Measurements from ENCODE around the gene NOTCH4. TPM values are rescaled to one million over a fixed set of nuclear protein-coding genes. Genes with fewer than 3 reads are reported as not detected.

The NOTCH4 gene
- total and polyA plus RNA-seq, 7 donors = 1.2 to 23.0 (median 5.4) TPM

- 35 to 65% methylated on average over 18 of the region's 24 CpGs for WGBS, 2 donors
- Histone ChIP-seq H3K4me1 (peaks cover 0 to 59% (median 49%) of the 10 kb centered on the region in 4 donors), H3K27ac (peak within 1 kb of the TSS; percentile 88 to 93 (median 92)), H3K4me3 (peak within 1 kb of the TSS; percentile 61 to 80 (median 78)), H3K36me3 (peaks cover 0 to 34% (median 1%) of the 10 kb centered on the region in 4 donors), H3K27me3 (no peaks in the 10 kb centered on the region), H3K9me3 (no peaks in the 10 kb centered on the region)
- DNase-seq = no peak
- intact Hi-C loops (cut with DNase I) = loop anchor here (1.0 to 10.0 kb wide), 3 partner anchors 22 to 107 kb away; partner anchors contain the start of gene FKBPL
- TF ChIP-seq POLR2AphosphoS5 (IDR thresholded peaks at IDR 0.05) (peak in 1 of 4 donors; percentile 19), EP300 (IDR thresholded peaks at IDR 0.05) (no peak)
Measured at GRCh38 chr6:32151863-32152768, 71.8 kb downstream of the NOTCH4 start, which contains the start of gene PRRT1. Gene PRRT1 (minus strand): TSS chr6:32151939. CDS start chr6:32151827, 112 bp downstream.

GRCh38 chr6:32151181-32151862 lies 72.5 kb downstream of the NOTCH4 start:
- H3K36me3 ChIP-seq = peaks cover 0 to 26% (median 0%) of the 10 kb centered on the region in 4 donors
- no peak for TF ChIP-seq POLR2A (IDR thresholded peaks at IDR 0.05)
- TF ChIP-seq EP300 (IDR thresholded peaks at IDR 0.05) = no peak
- TF ChIP-seq POLR2AphosphoS5 (IDR thresholded peaks at IDR 0.05) = peak in 1 of 4 donors; percentile 51
- no peak for TF ChIP-seq CTCF (IDR thresholded peaks at IDR 0.05)
- H3K4me3 ChIP-seq = peak overlapping the region; percentile 61 to 80 (median 78)
- H3K27ac ChIP-seq = peak overlapping the region; percentile 88 to 93 (median 92)
- 54 to 69% methylated on average over 8 of the region's 8 CpGs for WGBS, 2 donors
- H3K9me3 ChIP-seq = no peaks in the 10 kb centered on the region
- intact Hi-C loops (cut with DNase I) = loop anchor here (5.0 to 10.0 kb wide), 2 partner anchors 46 to 107 kb away; no protein-coding TSS in a partner anchor
- H3K4me1 ChIP-seq = peaks cover 0 to 58% (median 49%) of the 10 kb centered on the region in 4 donors
- no peaks in the 10 kb centered on the region for H3K27me3 ChIP-seq
- no peak for DNase-seq

- WGBS, 2 donors = 51 to 78% methylated on average over 55 of the region's 55 CpGs
- Histone ChIP-seq H3K27me3 (no peaks in the 10 kb centered on the region), H3K36me3 (peaks cover 0 to 18% (median 0%) of the 10 kb centered on the region in 4 donors), H3K9me3 (no peaks in the 10 kb centered on the region), H3K4me1 (peaks cover 0 to 47% (median 40%) of the 10 kb centered on the region in 4 donors), H3K4me3 (peak overlapping the region; percentile 61 to 80 (median 78)), H3K27ac (peak overlapping the region in 3 of 4 donors; percentile 92 to 93 (median 93))
- intact Hi-C loops (cut with DNase I) = loop anchor here (5.0 to 10.0 kb wide), 2 partner anchors 47 to 105 kb away; no protein-coding TSS in a partner anchor
- no peak for DNase-seq
- TF ChIP-seq POLR2A (IDR thresholded peaks at IDR 0.05) (no peak), EP300 (IDR thresholded peaks at IDR 0.05) (no peak), CTCF (IDR thresholded peaks at IDR 0.05) (no peak), POLR2AphosphoS5 (IDR thresholded peaks at IDR 0.05) (no peak)
Measured at GRCh38 chr6:32149932-32150870, 73.7 kb downstream of the NOTCH4 start.

GRCh38 chr6:32149092-32149755 lies 74.6 kb downstream of the NOTCH4 start:
- no peak for DNase-seq
- WGBS, 2 donors = 54 to 80% methylated on average over 47 of the region's 47 CpGs

More at GRCh38 chr6:32149092-32149755, 74.6 kb downstream of the NOTCH4 start:
- Histone ChIP-seq H3K27me3 (no peaks in the 10 kb centered on the region), H3K36me3 (peaks cover 0 to 18% (median 0%) of the 10 kb centered on the region in 4 donors), H3K4me3 (peak overlapping the region in 3 of 4 donors; percentile 7 to 13 (median 11)), H3K9me3 (no peaks in the 10 kb centered on the region), H3K27ac (peak overlapping the region in 2 of 4 donors; percentile 7 to 93), H3K4me1 (peaks cover 0 to 39% (median 35%) of the 10 kb centered on the region in 4 donors)
- no peak for TF ChIP-seq POLR2A (IDR thresholded peaks at IDR 0.05)
- intact Hi-C loops (cut with DNase I) = no loop called here
